AG04449 (cell line): ENCODE measurements around the gene KCNQ1.

Experiments used
- CTCF ChIA-PET: fragments of 350-600 bp; formaldehyde crosslinking; extraction: SDS; loops from one replicate; lab custom pipeline; 2021; ENCODE audit warnings: antibody characterized with exemption; lab: Yijun Ruan, JAX
- POLR2A ChIA-PET: fragments of 400-600, 350-600 bp; formaldehyde crosslinking; extraction: SDS; loops from one replicate; lab custom pipeline; 2020; ENCODE audit warnings: antibody characterized with exemption, inconsistent platforms; lab: Yijun Ruan, JAX
- DNase-seq: peaks from one replicate; pipeline ENCODE4 v3.0.0-alpha.2; 2010; ENCODE audit warnings: low read depth, low spot score
- H3K4me3 ChIP-seq: 2 replicates; pipeline ENCODE4 v1.5.1; 2011; ENCODE audit warnings: low read depth, mild to moderate bottlenecking, control low read depth, low read length
- TF ChIP-seq, protein P1 (sequence below): IDR thresholded peaks from one replicate; pipeline ENCODE4 v1.5.1; 2011; ENCODE audit warnings: mild to moderate bottlenecking, moderate library complexity, low read length, control low read depth, inconsistent platforms; ENCODE audit not compliant: insufficient read depth; ENCODE audit errors: missing control alignments

Gene KCNQ1

GRCh38 chr11:2827792-2828191 lies 383.0 kb downstream of the KCNQ1 start:
- POLR2A ChIA-PET = no interaction called here
- DNase-seq = no peak
- TF ChIP-seq, protein P1, sequence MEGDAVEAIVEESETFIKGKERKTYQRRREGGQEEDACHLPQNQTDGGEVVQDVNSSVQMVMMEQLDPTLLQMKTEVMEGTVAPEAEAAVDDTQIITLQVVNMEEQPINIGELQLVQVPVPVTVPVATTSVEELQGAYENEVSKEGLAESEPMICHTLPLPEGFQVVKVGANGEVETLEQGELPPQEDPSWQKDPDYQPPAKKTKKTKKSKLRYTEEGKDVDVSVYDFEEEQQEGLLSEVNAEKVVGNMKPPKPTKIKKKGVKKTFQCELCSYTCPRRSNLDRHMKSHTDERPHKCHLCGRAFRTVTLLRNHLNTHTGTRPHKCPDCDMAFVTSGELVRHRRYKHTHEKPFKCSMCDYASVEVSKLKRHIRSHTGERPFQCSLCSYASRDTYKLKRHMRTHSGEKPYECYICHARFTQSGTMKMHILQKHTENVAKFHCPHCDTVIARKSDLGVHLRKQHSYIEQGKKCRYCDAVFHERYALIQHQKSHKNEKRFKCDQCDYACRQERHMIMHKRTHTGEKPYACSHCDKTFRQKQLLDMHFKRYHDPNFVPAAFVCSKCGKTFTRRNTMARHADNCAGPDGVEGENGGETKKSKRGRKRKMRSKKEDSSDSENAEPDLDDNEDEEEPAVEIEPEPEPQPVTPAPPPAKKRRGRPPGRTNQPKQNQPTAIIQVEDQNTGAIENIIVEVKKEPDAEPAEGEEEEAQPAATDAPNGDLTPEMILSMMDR = no peak
- CTCF ChIA-PET = interaction anchor here (1.0 to 1.9 kb wide), 3 partner anchors 16 to 295 kb away, joined by 3 to 4 read pairs (median 4); no protein-coding TSS in a partner anchor
- no peak overlapping the region for H3K4me3 ChIP-seq

GRCh38 chr11:2828585-2829330 lies 383.9 kb downstream of the KCNQ1 start:
- ChIA-PET CTCF (interaction anchor here (1.0 to 1.9 kb wide), 3 partner anchors 17 to 296 kb away, joined by 3 to 4 read pairs (median 4); no protein-coding TSS in a partner anchor), POLR2A (interaction anchor here (0.7 kb wide), 1 partner anchor 63 kb away, joined by 3 read pairs; no protein-coding TSS in a partner anchor)
- H3K4me3 ChIP-seq = no peak overlapping the region
- TF ChIP-seq, protein P1 = no peak
- no peak for DNase-seq

GRCh38 chr11:2830030-2830812 lies 385.4 kb downstream of the KCNQ1 start:
- no peak overlapping the region for H3K4me3 ChIP-seq
- POLR2A ChIA-PET = interaction anchor here (0.6 kb wide), 1 partner anchor 1567 kb away, joined by 3 read pairs; no protein-coding TSS in a partner anchor
- TF ChIP-seq, protein P1 = no peak
- CTCF ChIA-PET = no interaction called here
- DNase-seq = no peak

DNA sequence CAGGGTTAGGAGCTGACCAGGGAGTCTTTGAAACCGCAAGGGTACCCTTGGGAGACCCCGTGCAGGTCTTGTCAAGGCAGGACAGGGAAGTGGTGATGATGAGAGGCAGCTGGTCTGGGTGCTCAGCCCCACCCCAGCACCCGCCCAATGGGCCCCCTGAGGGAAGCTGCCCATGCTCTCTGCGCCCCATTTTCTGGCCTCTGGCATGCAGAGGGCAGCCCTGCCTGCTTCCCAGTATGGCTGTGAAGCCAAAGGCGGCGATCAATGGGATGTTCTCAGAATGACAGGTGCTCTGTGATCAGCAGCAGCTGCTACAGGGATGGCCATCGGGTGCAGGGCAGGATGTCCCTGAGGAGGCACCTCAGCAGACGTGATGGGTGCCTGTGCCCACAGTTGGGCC lies 386.1 kb downstream of the KCNQ1 start:
- no peak for DNase-seq
- H3K4me3 ChIP-seq = no peak overlapping the region
- POLR2A ChIA-PET = no interaction called here
- TF ChIP-seq, protein P1 = no peak
- CTCF ChIA-PET = no interaction called here

- H3K4me3 ChIP-seq = no peak overlapping the region
- ChIA-PET POLR2A (no interaction called here), CTCF (interaction anchor here (1.0 kb wide), 1 partner anchor 301 kb away, joined by 3 read pairs; no protein-coding TSS in a partner anchor)
- TF ChIP-seq, protein P1 = no peak
- no peak for DNase-seq
These were observed 387.1 kb downstream of the KCNQ1 start for GRCh38 chr11:2831781-2832532.
